ENCODE data around the gene CLNK. TPM values are rescaled to one million over a fixed set of nuclear protein-coding genes. Genes with fewer than 3 reads are reported as not detected.

The CLNK gene
- total RNA-seq, 4 donors from 2014 or later: 0.17 to 1.3 (median 0.45) TPM; not detected in 1

DNA sequence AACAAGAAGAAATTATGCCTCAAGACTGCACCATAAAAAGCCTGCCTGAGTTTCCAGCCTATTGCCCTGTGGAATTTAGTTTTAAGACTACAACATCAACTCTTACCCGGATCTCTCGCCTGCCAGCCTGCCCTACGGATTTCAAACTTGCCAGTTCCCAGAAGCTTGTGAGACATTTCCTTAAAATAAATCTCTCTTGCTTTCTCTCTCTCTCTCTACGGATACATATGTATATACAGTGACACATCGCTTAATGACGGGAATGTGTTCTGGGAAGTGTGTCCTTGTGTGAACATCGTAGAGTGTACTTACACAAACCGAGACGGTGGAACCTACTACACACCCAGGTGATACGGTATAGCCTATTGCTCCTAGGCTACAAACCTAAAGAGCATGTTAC, 79.5 kb downstream of the CLNK start:
- WGBS, 2 donors: 84 to 94% methylated on average over 10 of the region's 10 CpGs

DNA sequence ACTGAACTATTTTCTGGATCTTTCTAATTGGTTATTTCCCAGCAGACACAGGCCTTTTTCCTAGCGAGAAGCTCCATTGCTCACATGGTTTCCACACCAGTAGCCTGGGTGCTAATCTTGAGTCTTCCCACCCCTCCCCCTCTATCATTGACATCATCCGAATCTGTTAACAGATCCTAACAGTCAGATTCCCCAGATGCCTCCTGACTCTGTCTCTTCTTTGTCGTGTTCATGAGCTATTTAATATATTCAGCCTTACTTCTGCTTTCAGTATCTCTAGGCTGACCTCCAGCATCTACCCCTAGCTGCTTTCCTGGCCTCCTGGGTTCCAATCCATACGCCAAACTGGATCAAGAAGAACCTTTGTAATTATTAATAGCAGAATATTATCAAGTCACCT, 85.0 kb downstream of the CLNK start:
- intact Hi-C loops (cut with DNase I; ENCODE audit: low total_unique reads): no loop called here
- 71 to 78% methylated on average over 4 of the region's 4 CpGs for WGBS, 2 donors
- DNase-seq (ENCODE audit: low spot score in 2 of 2): no peak
- H3K4me3 ChIP-seq (ENCODE audit: low read depth, poor library complexity, severe bottlenecking): no peak overlapping the region
- TF ChIP-seq, protein P1, sequence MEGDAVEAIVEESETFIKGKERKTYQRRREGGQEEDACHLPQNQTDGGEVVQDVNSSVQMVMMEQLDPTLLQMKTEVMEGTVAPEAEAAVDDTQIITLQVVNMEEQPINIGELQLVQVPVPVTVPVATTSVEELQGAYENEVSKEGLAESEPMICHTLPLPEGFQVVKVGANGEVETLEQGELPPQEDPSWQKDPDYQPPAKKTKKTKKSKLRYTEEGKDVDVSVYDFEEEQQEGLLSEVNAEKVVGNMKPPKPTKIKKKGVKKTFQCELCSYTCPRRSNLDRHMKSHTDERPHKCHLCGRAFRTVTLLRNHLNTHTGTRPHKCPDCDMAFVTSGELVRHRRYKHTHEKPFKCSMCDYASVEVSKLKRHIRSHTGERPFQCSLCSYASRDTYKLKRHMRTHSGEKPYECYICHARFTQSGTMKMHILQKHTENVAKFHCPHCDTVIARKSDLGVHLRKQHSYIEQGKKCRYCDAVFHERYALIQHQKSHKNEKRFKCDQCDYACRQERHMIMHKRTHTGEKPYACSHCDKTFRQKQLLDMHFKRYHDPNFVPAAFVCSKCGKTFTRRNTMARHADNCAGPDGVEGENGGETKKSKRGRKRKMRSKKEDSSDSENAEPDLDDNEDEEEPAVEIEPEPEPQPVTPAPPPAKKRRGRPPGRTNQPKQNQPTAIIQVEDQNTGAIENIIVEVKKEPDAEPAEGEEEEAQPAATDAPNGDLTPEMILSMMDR (IDR thresholded peaks at IDR 0.05): no peak
- TF ChIP-seq POLR2A (IDR thresholded peaks at IDR 0.05): no peak

More for the DNA sequence above, 79.5 kb downstream of the CLNK start:
- TF ChIP-seq, protein P1 (IDR thresholded peaks at IDR 0.05): no peak
- TF ChIP-seq POLR2A (IDR thresholded peaks at IDR 0.05): no peak
- no peak for DNase-seq (ENCODE audit: low spot score in 2 of 2)
- H3K4me3 ChIP-seq (ENCODE audit: low read depth, poor library complexity, severe bottlenecking): no peak overlapping the region
- intact Hi-C loops (cut with DNase I; ENCODE audit: low total_unique reads): no loop called here

GRCh38 chr4:10598829-10599228, 85.7 kb downstream of the CLNK start:
- DNase-seq (ENCODE audit: low spot score in 2 of 2): peak in 1 of 2 donors; percentile 4
- TF ChIP-seq, protein P1 (IDR thresholded peaks at IDR 0.05): no peak
- TF ChIP-seq POLR2A (IDR thresholded peaks at IDR 0.05): no peak
- intact Hi-C loops (cut with DNase I; ENCODE audit: low total_unique reads): no loop called here
- WGBS, 2 donors: 85 to 86% methylated on average over 6 of the region's 6 CpGs
- H3K4me3 ChIP-seq (ENCODE audit: low read depth, poor library complexity, severe bottlenecking): no peak overlapping the region

- no peak for DNase-seq (ENCODE audit: low spot score in 2 of 2)
- TF ChIP-seq, protein P1 (IDR thresholded peaks at IDR 0.05): no peak
- no peak for TF ChIP-seq POLR2A (IDR thresholded peaks at IDR 0.05)
- 63 to 65% methylated on average over 2 of the region's 2 CpGs for WGBS, 2 donors
- H3K4me3 ChIP-seq (ENCODE audit: low read depth, poor library complexity, severe bottlenecking): no peak overlapping the region
- intact Hi-C loops (cut with DNase I; ENCODE audit: low total_unique reads): no loop called here
Measured at GRCh38 chr4:10596586-10597290, 87.8 kb downstream of the CLNK start.

GRCh38 chr4:10593130-10593529, 91.4 kb downstream of the CLNK start:
- WGBS, 2 donors: 85 to 95% methylated on average over 10 of the region's 10 CpGs
- intact Hi-C loops (cut with DNase I; ENCODE audit: low total_unique reads): no loop called here
- no peak for DNase-seq (ENCODE audit: low spot score in 2 of 2)
- H3K4me3 ChIP-seq (ENCODE audit: low read depth, poor library complexity, severe bottlenecking): no peak overlapping the region
- TF ChIP-seq, protein P1 (IDR thresholded peaks at IDR 0.05): no peak
- no peak for TF ChIP-seq POLR2A (IDR thresholded peaks at IDR 0.05)

GRCh38 chr4:10590896-10591295, 93.7 kb downstream of the CLNK start:
- H3K4me3 ChIP-seq (ENCODE audit: low read depth, poor library complexity, severe bottlenecking): no peak overlapping the region
- intact Hi-C loops (cut with DNase I; ENCODE audit: low total_unique reads): no loop called here
- 80 to 81% methylated on average over 6 of the region's 6 CpGs for WGBS, 2 donors
- TF ChIP-seq POLR2A (IDR thresholded peaks at IDR 0.05): no peak
- TF ChIP-seq, protein P1 (IDR thresholded peaks at IDR 0.05): no peak
- no peak for DNase-seq (ENCODE audit: low spot score in 2 of 2)

Measured in lower leg skin (tissue), 4 donors.